GM11168 (cell line): Measurements from ENCODE around the gene CPZ.

Source experiments
- in situ Hi-C: fragments of 300-500 bp; cut with MboI; formaldehyde crosslinking; loops from one replicate; pipeline ENCODE4 v1.12.0; 2022; ENCODE audit warnings: low sequenced_read_pairs; ENCODE audit not compliant: unreplicated experiment

Gene CPZ

GRCh38 chr4:8592366-8593263 lies at the start of gene CPZ:
TSS of gene CPZ (plus strand) at chr4:8592765. CDS start at chr4:8592834, 69 bp downstream.
- in situ Hi-C loops = no loop called here

- in situ Hi-C loops = no loop called here
These were observed 49.6 kb upstream of the CPZ start for GRCh38 chr4:8542776-8543525.

GRCh38 chr4:8543623-8544022 lies 48.9 kb upstream of the CPZ start:
- in situ Hi-C loops = no loop called here

- in situ Hi-C loops = no loop called here
These were observed 48.3 kb upstream of the CPZ start for GRCh38 chr4:8544282-8544681.

- in situ Hi-C loops = no loop called here
These were observed 47.7 kb upstream of the CPZ start for GRCh38 chr4:8544741-8545438.

- in situ Hi-C loops = no loop called here
These were observed 47.2 kb upstream of the CPZ start for GRCh38 chr4:8545439-8545765.

- in situ Hi-C loops = no loop called here
These were observed 45.8 kb upstream of the CPZ start for GRCh38 chr4:8546766-8547107.

GRCh38 chr4:8547108-8547911 lies 45.3 kb upstream of the CPZ start:
- in situ Hi-C loops = no loop called here

GRCh38 chr4:8547912-8548730 lies 44.4 kb upstream of the CPZ start:
- in situ Hi-C loops = no loop called here

- in situ Hi-C loops = no loop called here
These were observed 43.7 kb upstream of the CPZ start for GRCh38 chr4:8548731-8549351.

GRCh38 chr4:8549352-8549931 lies 43.1 kb upstream of the CPZ start:
- in situ Hi-C loops = no loop called here

- in situ Hi-C loops = no loop called here
These were observed 41.9 kb upstream of the CPZ start for GRCh38 chr4:8550691-8551090.

GRCh38 chr4:8552024-8552423 lies 40.5 kb upstream of the CPZ start:
- in situ Hi-C loops = no loop called here

- in situ Hi-C loops = no loop called here
These were observed 39.9 kb upstream of the CPZ start for GRCh38 chr4:8552581-8553205.

- in situ Hi-C loops = no loop called here
These were observed 39.3 kb upstream of the CPZ start for GRCh38 chr4:8553216-8553615.

- in situ Hi-C loops = no loop called here
These were observed 38.6 kb upstream of the CPZ start for GRCh38 chr4:8553991-8554405.

GRCh38 chr4:8554555-8555100 lies 37.9 kb upstream of the CPZ start:
- in situ Hi-C loops = no loop called here

GRCh38 chr4:8555716-8556115 lies 36.8 kb upstream of the CPZ start:
- in situ Hi-C loops = no loop called here
